ENCODE data around the gene GALNT3. TPM values are rescaled to one million over a fixed set of nuclear protein-coding genes. Genes with fewer than 3 reads are reported as not detected.

GALNT3 gene
- total and polyA plus RNA-seq, 3 donors from 2014 or later: 13.4 to 45.0 (median 16.6) TPM

- intact Hi-C loops (cut with DNase I; ENCODE audit: low total_unique reads): no loop called here
- Histone ChIP-seq H3K27me3 (no peaks in the 10 kb centered on the region), H3K4me3 (no peak overlapping the region), H3K27ac (no peak overlapping the region), H3K9me3 (no peaks in the 10 kb centered on the region), H3K4me1 (no peaks in the 10 kb centered on the region), H3K36me3 (ENCODE audit: low read depth, missing control alignments) (no peaks in the 10 kb centered on the region)
- TF ChIP-seq CTCF (IDR thresholded peaks at IDR 0.05) (no peak), POLR2A (IDR thresholded peaks at IDR 0.05) (no peak)
- no peak for DNase-seq
- WGBS, 2 donors: 87 to 90% methylated on average over 3 of the region's 3 CpGs
Measured at GRCh38 chr2:165837122-165837521, 43.1 kb upstream of the GALNT3 start.

DNA sequence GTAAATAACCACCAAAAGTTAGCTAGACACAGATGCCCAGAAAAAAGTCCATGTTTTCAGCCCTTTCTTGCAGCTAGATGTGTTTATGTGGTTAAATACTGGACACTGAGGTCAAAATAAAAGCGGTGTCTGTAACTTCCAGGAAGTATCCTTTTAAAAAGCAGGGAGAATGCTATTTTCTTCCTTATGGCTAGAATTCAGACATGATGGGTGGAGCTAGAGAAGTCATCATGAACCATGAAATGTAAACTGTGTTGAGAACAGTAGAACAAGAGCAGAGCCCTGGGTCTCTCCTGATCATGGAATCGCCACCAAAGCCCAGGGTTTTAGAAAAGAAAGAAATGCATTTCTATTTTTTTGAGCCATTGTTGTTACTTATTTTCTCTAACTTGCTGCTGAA, 41.3 kb upstream of the GALNT3 start:
- TF ChIP-seq POLR2A (IDR thresholded peaks at IDR 0.05): no peak
- no peak for TF ChIP-seq CTCF (IDR thresholded peaks at IDR 0.05)
- Histone ChIP-seq H3K9me3 (no peaks in the 10 kb centered on the region), H3K4me1 (no peaks in the 10 kb centered on the region), H3K4me3 (no peak overlapping the region), H3K27me3 (no peaks in the 10 kb centered on the region), H3K27ac (no peak overlapping the region), H3K36me3 (ENCODE audit: low read depth, missing control alignments) (no peaks in the 10 kb centered on the region)
- WGBS, 2 donors: 86 to 94% methylated on average over 2 of the region's 2 CpGs
- intact Hi-C loops (cut with DNase I; ENCODE audit: low total_unique reads): no loop called here
- no peak for DNase-seq

DNA sequence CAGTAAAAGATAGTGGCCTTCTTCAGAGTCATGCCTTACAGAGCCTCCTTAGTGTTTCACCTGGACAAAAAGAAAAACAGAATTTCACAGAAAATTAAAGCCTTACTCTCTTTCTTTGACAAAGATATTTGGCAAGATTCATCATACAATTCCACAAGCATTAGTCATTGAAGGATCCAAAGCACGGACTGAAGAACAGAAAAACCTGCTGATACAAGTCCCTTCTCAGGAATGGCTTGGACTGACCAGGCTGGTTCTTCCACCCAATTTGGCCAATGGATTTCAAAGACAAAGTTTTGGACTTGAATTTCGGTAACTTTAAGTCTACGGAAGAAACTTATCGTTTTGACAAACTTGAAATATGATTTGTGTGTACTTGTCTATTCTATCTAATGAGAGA, 39.1 kb upstream of the GALNT3 start:
- TF ChIP-seq POLR2A (IDR thresholded peaks at IDR 0.05) (no peak), CTCF (IDR thresholded peaks at IDR 0.05) (no peak)
- no peak for DNase-seq
- 90 to 91% methylated on average over 4 of the region's 4 CpGs for WGBS, 2 donors
- intact Hi-C loops (cut with DNase I; ENCODE audit: low total_unique reads): no loop called here
- no peak overlapping the region for H3K4me3 ChIP-seq
- no peaks in the 10 kb centered on the region for H3K36me3 ChIP-seq (ENCODE audit: low read depth, missing control alignments)
- no peaks in the 10 kb centered on the region for H3K4me1 ChIP-seq
- H3K9me3 ChIP-seq: no peaks in the 10 kb centered on the region
- H3K27ac ChIP-seq: no peak overlapping the region
- no peaks in the 10 kb centered on the region for H3K27me3 ChIP-seq

- no peaks in the 10 kb centered on the region for H3K9me3 ChIP-seq
- TF ChIP-seq CTCF (IDR thresholded peaks at IDR 0.05) (no peak), POLR2A (IDR thresholded peaks at IDR 0.05) (no peak)
- WGBS, 2 donors: 87 to 88% methylated on average over 1 of the region's 1 CpG
Measured at GRCh38 chr2:165827921-165828276, 33.9 kb upstream of the GALNT3 start.

GRCh38 chr2:165827016-165827920, 33.2 kb upstream of the GALNT3 start:
- no peaks in the 10 kb centered on the region for H3K9me3 ChIP-seq
- 82 to 90% methylated on average over 3 of the region's 3 CpGs for WGBS, 2 donors
- intact Hi-C loops (cut with DNase I; ENCODE audit: low total_unique reads): no loop called here
- DNase-seq: no peak
- H3K4me3 ChIP-seq: no peak overlapping the region
- H3K27me3 ChIP-seq: no peaks in the 10 kb centered on the region
- H3K36me3 ChIP-seq (ENCODE audit: low read depth, missing control alignments): no peaks in the 10 kb centered on the region
- no peak overlapping the region for H3K27ac ChIP-seq
- no peak for TF ChIP-seq CTCF (IDR thresholded peaks at IDR 0.05)
- no peak for TF ChIP-seq POLR2A (IDR thresholded peaks at IDR 0.05)
- H3K4me1 ChIP-seq: no peaks in the 10 kb centered on the region

More at GRCh38 chr2:165827921-165828276, 33.9 kb upstream of the GALNT3 start:
- Histone ChIP-seq H3K27me3 (no peaks in the 10 kb centered on the region), H3K36me3 (ENCODE audit: low read depth, missing control alignments) (no peaks in the 10 kb centered on the region), H3K27ac (no peak overlapping the region), H3K4me1 (no peaks in the 10 kb centered on the region), H3K4me3 (no peak overlapping the region)
- intact Hi-C loops (cut with DNase I; ENCODE audit: low total_unique reads): no loop called here
- DNase-seq: no peak
